HG03571 (cell line): ENCODE measurements around the gene BCL2L11.

Experiments used
- ATAC-seq: cut with Tn5 transposase; IDR thresholded peaks from one replicate; pipeline ENCODE4 v1.9.1; 2021; ENCODE audit not compliant: unreplicated experiment

Gene BCL2L11

GRCh38 chr2:111167863-111168162, 47.1 kb downstream of the BCL2L11 start:
- ATAC-seq, result no peak

GRCh38 chr2:111168528-111169239, 48.0 kb downstream of the BCL2L11 start:
- no peak for ATAC-seq

GRCh38 chr2:111169268-111169667, 48.6 kb downstream of the BCL2L11 start:
- no peak for ATAC-seq

- ATAC-seq, result no peak
These were observed 49.2 kb downstream of the BCL2L11 start for GRCh38 chr2:111169924-111170323.

- no peak for ATAC-seq
These were observed 50.7 kb downstream of the BCL2L11 start for GRCh38 chr2:111171337-111171930.

GRCh38 chr2:111172666-111173065, 52.0 kb downstream of the BCL2L11 start:
- ATAC-seq, result no peak

- no peak for ATAC-seq
These were observed 52.6 kb downstream of the BCL2L11 start for GRCh38 chr2:111173338-111173737.

- no peak for ATAC-seq
These were observed 53.1 kb downstream of the BCL2L11 start for GRCh38 chr2:111173856-111174255.

GRCh38 chr2:111175615-111176014, 54.9 kb downstream of the BCL2L11 start:
- ATAC-seq, result no peak

GRCh38 chr2:111176388-111176787, 55.7 kb downstream of the BCL2L11 start:
- ATAC-seq, result no peak

GRCh38 chr2:111176867-111177266, 56.2 kb downstream of the BCL2L11 start:
- ATAC-seq, result no peak

- no peak for ATAC-seq
These were observed 57.6 kb downstream of the BCL2L11 start for GRCh38 chr2:111178296-111178695.

- no peak for ATAC-seq
These were observed 58.2 kb downstream of the BCL2L11 start for GRCh38 chr2:111178730-111179405.

GRCh38 chr2:111182121-111182520, 61.4 kb downstream of the BCL2L11 start:
- ATAC-seq, result no peak

GRCh38 chr2:111182740-111183139, 62.0 kb downstream of the BCL2L11 start:
- ATAC-seq, result no peak

- ATAC-seq, result no peak
These were observed 64.1 kb downstream of the BCL2L11 start for GRCh38 chr2:111184725-111185310.

GRCh38 chr2:111185361-111186022, 64.8 kb downstream of the BCL2L11 start:
- no peak for ATAC-seq

- ATAC-seq, result no peak
These were observed 65.5 kb downstream of the BCL2L11 start for GRCh38 chr2:111186121-111186715.

- ATAC-seq, result no peak
These were observed 66.2 kb downstream of the BCL2L11 start for GRCh38 chr2:111186933-111187332.

- no peak for ATAC-seq
These were observed 68.0 kb downstream of the BCL2L11 start for GRCh38 chr2:111188681-111189080.

GRCh38 chr2:111189106-111189505, 68.4 kb downstream of the BCL2L11 start:
- ATAC-seq, result no peak
